Smooth muscle cell of the coronary artery (primary cell): ENCODE measurements around the gene CKMT1A. TPM values are rescaled to one million over a fixed set of nuclear protein-coding genes. Genes with fewer than 3 reads are reported as not detected.

Experiments used
- total RNA-seq: library from RNA; depleted of rRNA; stranded (reverse); fragments of >200 nt; gene quantifications from 2 replicates; pipeline ENCODE4 v1.2.3, GENCODE V29; 2014; ENCODE audit warnings: low replicate concordance

Gene CKMT1A
- total RNA-seq: not detected in 2 replicates

GRCh38 chr15:43693148-43694022 is at the start of gene CKMT1A:
Gene CKMT1A (plus strand): TSS chr15:43693859. CDS start chr15:43694051, 192 bp downstream.

DNA sequence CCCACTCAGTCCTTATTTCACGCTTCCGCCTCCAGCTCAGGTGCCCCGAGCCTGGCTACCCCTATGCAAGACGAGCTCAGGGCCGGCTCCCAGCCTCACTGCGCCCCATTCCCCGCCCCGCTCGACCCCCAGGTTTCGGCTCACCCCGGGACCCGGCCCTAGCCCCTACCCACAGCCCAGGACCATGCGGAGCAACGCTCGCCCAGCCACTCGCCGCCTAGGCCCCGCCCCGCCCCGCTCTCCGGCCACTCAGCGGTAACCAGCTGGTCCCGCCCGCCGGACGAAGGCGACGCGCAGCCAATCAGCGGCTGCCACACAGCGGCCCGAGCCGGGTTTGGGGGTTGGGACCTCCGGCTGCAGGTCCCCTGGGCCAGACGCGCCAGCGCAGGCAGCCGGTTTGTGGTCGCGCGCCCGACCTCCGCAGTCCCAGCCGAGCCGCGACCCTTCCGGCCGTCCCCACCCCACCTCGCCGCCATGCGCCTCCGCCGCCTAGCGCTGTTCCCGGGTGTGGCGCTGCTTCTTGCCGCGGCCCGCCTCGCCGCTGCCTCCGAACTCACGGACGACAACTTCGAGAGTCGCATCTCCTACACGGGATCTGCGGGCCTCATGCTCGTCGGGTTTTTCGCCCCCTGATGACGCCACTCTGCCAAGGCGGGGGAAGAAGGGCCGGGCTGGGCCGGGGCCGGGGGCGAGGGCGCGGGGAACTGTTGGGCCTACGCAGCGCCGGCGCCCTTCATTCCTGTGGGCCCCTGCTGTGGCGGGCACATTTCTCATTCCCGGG is 44.8 kb upstream of the CKMT1A start, which contains the start of gene CATSPER2:
CATSPER2 (minus strand) TSS at position 196 of the 781 bp plus-strand sequence. CDS start 783 bp downstream, outside the sequence.

DNA sequence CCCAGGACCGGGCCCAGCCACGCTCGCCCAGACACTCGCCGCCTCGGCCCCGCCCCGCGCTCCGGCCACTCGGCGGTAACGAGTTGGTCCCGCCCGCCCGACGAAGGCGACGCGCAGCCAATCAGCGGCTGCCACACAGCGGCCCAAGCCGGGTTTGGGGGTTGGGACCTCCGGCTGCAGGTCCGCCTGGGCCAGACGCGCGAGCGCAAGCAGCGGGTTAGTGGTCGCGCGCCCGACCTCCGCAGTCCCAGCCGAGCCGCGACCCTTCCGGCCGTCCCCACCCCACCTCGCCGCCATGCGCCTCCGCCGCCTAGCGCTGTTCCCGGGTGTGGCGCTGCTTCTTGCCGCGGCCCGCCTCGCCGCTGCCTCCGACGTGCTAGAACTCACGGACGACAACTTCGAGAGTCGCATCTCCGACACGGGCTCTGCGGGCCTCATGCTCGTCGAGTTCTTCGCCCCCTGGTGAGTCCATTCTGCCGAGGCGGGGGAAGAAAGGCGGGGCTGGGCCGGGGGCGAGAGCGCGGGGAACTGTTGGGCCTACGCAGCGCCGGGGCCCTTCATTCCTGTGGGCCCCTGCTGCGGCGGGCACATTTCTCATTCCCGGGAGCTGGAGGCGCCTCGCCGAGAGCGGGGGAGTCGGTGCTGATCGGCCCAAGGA is 52.7 kb downstream of the CKMT1A start, which contains the start of gene PDIA3:
PDIA3 (plus strand) TSS at position 194 of the 658 bp plus-strand sequence; CDS start at position 296, 102 bp downstream.

Other genes starting within 250 kb of the CKMT1A start
- gene TP53BP1, start 200.7 kb upstream of the CKMT1A start, total RNA-seq: 51.7 and 57.5 TPM in 2 replicates
- 13.8 and 31.1 TPM in 2 replicates for gene MAP1A, start 176.3 kb upstream of the CKMT1A start, total RNA-seq
- 13.8 and 18.0 TPM in 2 replicates for gene PPIP5K1, start 103.7 kb upstream of the CKMT1A start, total RNA-seq
- not detected in 2 replicates for gene CKMT1B, start 99.8 kb upstream of the CKMT1A start, total RNA-seq
- gene STRC, start 75.1 kb upstream of the CKMT1A start, total RNA-seq: under 0.01 TPM in 2 replicates
- 0.45 and 0.59 TPM in 2 replicates for gene CATSPER2, start 45.0 kb upstream of the CKMT1A start, total RNA-seq
- 97.6 and 143 TPM in 2 replicates for gene PDIA3, start 52.6 kb downstream of the CKMT1A start, total RNA-seq
- 3.5 and 13.6 TPM in 2 replicates for gene ELL3, start 83.1 kb downstream of the CKMT1A start, total RNA-seq
- gene SERF2, start 98.5 kb downstream of the CKMT1A start, total RNA-seq: 353 and 435 TPM in 2 replicates
- not detected in 2 replicates for gene SERINC4, start 106.4 kb downstream of the CKMT1A start, total RNA-seq
- 6.8 and 8.8 TPM in 2 replicates for gene HYPK, start 106.7 kb downstream of the CKMT1A start, total RNA-seq
- gene MFAP1, start 130.8 kb downstream of the CKMT1A start, total RNA-seq: 24.2 and 41.1 TPM in 2 replicates
- 1.9 and 4.9 TPM in 2 replicates for gene WDR76, start 133.1 kb downstream of the CKMT1A start, total RNA-seq